Endothelial cell of umbilical vein (primary cell): Measurements from ENCODE around the gene PDHX.

ENCODE experiments used
- EZH2 ChIP-seq: IDR thresholded peaks from 2 replicates; pipeline ENCODE4 v1.6.1; 2012; ENCODE audit warnings: borderline replicate concordance, low read depth, mild to moderate bottlenecking, moderate library complexity, low read length, inconsistent platforms; ENCODE audit not compliant: severe bottlenecking
- POLR2A ChIP-seq: IDR thresholded peaks from 2 replicates; pipeline ENCODE4 v1.6.1; 2012; ENCODE audit warnings: low read depth, mild to moderate bottlenecking, control low read depth, low read length
- POLR2AphosphoS5 ChIP-seq: IDR thresholded peaks from 2 replicates; pipeline ENCODE4 v1.6.1; 2012; ENCODE audit warnings: low read depth, mild to moderate bottlenecking, control low read depth, low read length, moderate library complexity; ENCODE audit not compliant: insufficient read depth
- TF ChIP-seq, protein P1 (sequence below), 2 donors: IDR thresholded peaks; 1 replicate in 1 of 2; 2 replicates in 1 of 2; pipeline ENCODE4 v1.5.1; 2011; ENCODE audit warnings: low read length in 2 of 2, mild to moderate bottlenecking in 2 of 2, moderate library complexity in 2 of 2, control low read depth in 1 of 2, inconsistent platforms in 1 of 2, low read depth in 1 of 2; ENCODE audit not compliant: insufficient read depth in 1 of 2; ENCODE audit errors: extremely low read depth in 1 of 2
- TF ChIP-seq, protein P2 (sequence below): IDR thresholded peaks from 2 replicates; pipeline ENCODE4 v1.6.1; 2011; ENCODE audit not compliant: insufficient read depth, insufficient read length

DNA sequence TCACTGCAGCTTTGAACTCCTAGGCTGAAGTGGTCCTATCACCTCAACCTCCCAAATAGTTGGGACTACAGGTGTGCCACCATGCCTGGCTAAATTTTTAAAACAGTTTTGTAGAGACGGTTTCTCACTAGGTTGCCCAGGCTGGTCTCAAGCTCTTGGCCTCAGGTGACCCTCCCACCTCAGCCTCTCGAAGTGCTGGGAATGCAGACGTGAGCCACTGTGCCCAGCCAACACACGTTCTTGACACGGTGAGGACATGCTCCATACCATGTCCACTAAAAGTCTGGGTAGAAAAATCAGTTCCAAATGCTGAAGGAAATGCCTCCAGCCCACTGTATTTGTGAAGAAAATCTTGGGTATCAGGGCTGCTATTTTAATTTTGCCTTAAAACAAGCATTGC, 46.9 kb downstream of the PDHX start:
- TF ChIP-seq, protein P1, sequence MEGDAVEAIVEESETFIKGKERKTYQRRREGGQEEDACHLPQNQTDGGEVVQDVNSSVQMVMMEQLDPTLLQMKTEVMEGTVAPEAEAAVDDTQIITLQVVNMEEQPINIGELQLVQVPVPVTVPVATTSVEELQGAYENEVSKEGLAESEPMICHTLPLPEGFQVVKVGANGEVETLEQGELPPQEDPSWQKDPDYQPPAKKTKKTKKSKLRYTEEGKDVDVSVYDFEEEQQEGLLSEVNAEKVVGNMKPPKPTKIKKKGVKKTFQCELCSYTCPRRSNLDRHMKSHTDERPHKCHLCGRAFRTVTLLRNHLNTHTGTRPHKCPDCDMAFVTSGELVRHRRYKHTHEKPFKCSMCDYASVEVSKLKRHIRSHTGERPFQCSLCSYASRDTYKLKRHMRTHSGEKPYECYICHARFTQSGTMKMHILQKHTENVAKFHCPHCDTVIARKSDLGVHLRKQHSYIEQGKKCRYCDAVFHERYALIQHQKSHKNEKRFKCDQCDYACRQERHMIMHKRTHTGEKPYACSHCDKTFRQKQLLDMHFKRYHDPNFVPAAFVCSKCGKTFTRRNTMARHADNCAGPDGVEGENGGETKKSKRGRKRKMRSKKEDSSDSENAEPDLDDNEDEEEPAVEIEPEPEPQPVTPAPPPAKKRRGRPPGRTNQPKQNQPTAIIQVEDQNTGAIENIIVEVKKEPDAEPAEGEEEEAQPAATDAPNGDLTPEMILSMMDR (IDR thresholded peaks at IDR 0.05; ENCODE audit: extremely low read depth in 1 of 2, insufficient read depth in 1 of 2, low read depth in 1 of 2, low read length in 2 of 2): no peak
- TF ChIP-seq POLR2A (no peak), EZH2 (no peak), POLR2AphosphoS5 (no peak)
- TF ChIP-seq, protein P2, sequence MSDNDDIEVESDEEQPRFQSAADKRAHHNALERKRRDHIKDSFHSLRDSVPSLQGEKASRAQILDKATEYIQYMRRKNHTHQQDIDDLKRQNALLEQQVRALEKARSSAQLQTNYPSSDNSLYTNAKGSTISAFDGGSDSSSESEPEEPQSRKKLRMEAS: no peak
